IMR-90 (cell line): ENCODE data around the gene LRRTM3.

Source experiments
- CTCF ChIP-seq: conservative IDR thresholded peaks from 2 replicates; pipeline ENCODE4 v1.5.1; 2012; ENCODE audit warnings: mild to moderate bottlenecking, low read depth, low read length, improper control_type of control experiment
- NFE2L2 ChIP-seq: fragments of 150-350 bp; IDR thresholded peaks from 2 replicates; pipeline ENCODE4 v1.6.1; 2016; ENCODE audit warnings: low read depth, mild to moderate bottlenecking, low read length
- RCOR1 ChIP-seq: IDR thresholded peaks from 2 replicates; pipeline ENCODE4 v1.6.1; 2012; ENCODE audit warnings: mild to moderate bottlenecking, low read length, improper control_type of control experiment; ENCODE audit not compliant: insufficient replicate concordance
- RFX5 ChIP-seq: IDR thresholded peaks from 2 replicates; pipeline ENCODE4 v1.8.0; 2012; ENCODE audit warnings: low read depth, mild to moderate bottlenecking, low read length, moderate library complexity

GRCh38 chr10:66940965-66941364, 15.1 kb downstream of the LRRTM3 start:
- TF ChIP-seq RCOR1 = no peak
- TF ChIP-seq CTCF = no peak
- no peak for TF ChIP-seq NFE2L2
- no peak for TF ChIP-seq RFX5
